Transverse colon (tissue), 4 donors: Measurements from ENCODE around the gene TBL3. TPM values are rescaled to one million over a fixed set of nuclear protein-coding genes. Genes with fewer than 3 reads are reported as not detected.
A peak's percentile ranks its signal among the peaks of the same experiment; 100 is the strongest.
"Not testable (repeated sequence)": the region's sequence is repeated elsewhere in the genome, so short reads cannot be mapped to it uniquely, and the experiment has no call there.

Source experiments
- DNase-seq: peaks from one replicate; pipeline ENCODE4 v3.0.0-alpha.2; 2019
- H3K27ac ChIP-seq, 4 donors: fragments of 200-600 bp; sonication (generic); 2 replicates each; pipeline ENCODE4 v1.5.1; 2016 to 2018; ENCODE audit warnings: inconsistent platforms in 4 of 4
- H3K27me3 ChIP-seq: fragments of 200-600 bp; sonication (generic); 2 replicates; pipeline ENCODE4 v1.5.1; 2017; ENCODE audit warnings: inconsistent platforms
- H3K36me3 ChIP-seq, 4 donors: fragments of 200-600 bp; sonication (generic); 2 replicates each; pipeline ENCODE4 v1.5.1; 2017 to 2019; ENCODE audit warnings: inconsistent platforms in 4 of 4
- H3K4me1 ChIP-seq, 4 donors: fragments of 200-600 bp; sonication (generic); 2 replicates each; pipeline ENCODE4 v1.5.1; 2017 to 2020; ENCODE audit warnings: inconsistent platforms in 4 of 4
- H3K4me3 ChIP-seq, 4 donors: fragments of 200-600 bp; sonication (generic); 1 replicate in 1 of 4; 2 replicates in 3 of 4; pipeline versions ENCODE4 v1.5.1 to v1.6.1; 2017 to 2019; ENCODE audit warnings: inconsistent platforms in 4 of 4
- H3K9me3 ChIP-seq, 2 donors: fragments of 200-600 bp; sonication (generic); 2 replicates each; pipeline ENCODE4 v1.5.1; 2017 to 2019; ENCODE audit warnings: inconsistent platforms in 2 of 2
- CTCF ChIP-seq, 5 experiments: fragments of 200-600 bp in 3 of 5; fragments of 450-650 bp in 2 of 5; sonication (generic) in 3 of 5; IDR thresholded peaks; 1 replicate in 2 of 5; 2 replicates in 3 of 5; pipeline ENCODE4 v1.5.1; 2016 to 2017; ENCODE audit warnings: antibody characterized with exemption in 5 of 5, inconsistent platforms in 3 of 5, mild to moderate bottlenecking in 2 of 5, moderate library complexity in 1 of 5
- EP300 ChIP-seq: sonication (generic); formaldehyde crosslinking; IDR thresholded peaks from one replicate; pipeline ENCODE4 v1.6.1; 2017; ENCODE audit warnings: antibody characterized with exemption, low read depth
- POLR2A ChIP-seq: fragments of 450-650 bp; IDR thresholded peaks from one replicate; pipeline ENCODE4 v1.6.1; 2016; ENCODE audit warnings: antibody characterized with exemption, mild to moderate bottlenecking, moderate library complexity
- POLR2AphosphoS5 ChIP-seq, 3 donors: sonication (generic); formaldehyde crosslinking; IDR thresholded peaks; one replicate each; pipeline ENCODE4 v1.6.1; 2016; ENCODE audit warnings: antibody characterized with exemption in 3 of 3
- WGBS, 2 donors: methylation state at CpG; one replicate each; pipeline ENCODE4 v1.1.5; 2018; ENCODE audit warnings: low coverage in 1 of 2; 5-methylcytosine and 5-hydroxymethylcytosine counted together
- in situ Hi-C, 4 donors: fragments of 200-750 bp; cut with MboI; loops; one replicate each; pipeline versions ENCODE4 v1.15.0 to v1.15.1; 2017; ENCODE audit warnings: low sequenced_read_pairs in 3 of 4, low pct_ligation_motif_present in 1 of 4, low pct_unique_long_range_greater_than_20kb in 1 of 4
- intact Hi-C: fragments of 100-400 bp; cut with DNase I; formaldehyde crosslinking; loops from one replicate; pipeline ENCODE4 v1.15.1; 2023; ENCODE audit warnings: low total_unique reads
- total RNA-seq, 4 donors: library from RNA; depleted of rRNA; stranded (reverse); fragments of >200 nt; gene quantifications; one replicate each; pipeline ENCODE4 v1.1.0, GENCODE V29; 2016

Gene TBL3
- total RNA-seq, 4 donors from 2014 or later, result 23.2 to 31.0 (median 28.2) TPM

GRCh38 chr16:1958715-1959268 is 13.1 kb upstream of the TBL3 start:
- in situ Hi-C loops, result no loop called here
- Histone ChIP-seq H3K27me3 (no peaks in the 10 kb centered on the region), H3K9me3 (no peaks in the 10 kb centered on the region), H3K4me1 (peaks cover 8 to 33% (median 29%) of the 10 kb centered on the region in 4 donors), H3K4me3 (peak overlapping the region in 2 of 4 donors; percentile 87 to 99), H3K27ac (peak overlapping the region; percentile 89 to 97 (median 91)), H3K36me3 (peaks cover 0 to 16% (median 6%) of the 10 kb centered on the region in 4 donors)
- no peak for DNase-seq
- TF ChIP-seq POLR2A, result no peak
- TF ChIP-seq POLR2AphosphoS5 (IDR thresholded peaks at IDR 0.05), result no peak
- intact Hi-C loops, result no loop called here
- WGBS, 2 donors, result 0 to 32% methylated on average over 5 to 14 of the region's 14 CpGs

- H3K4me1 ChIP-seq, result peaks cover 8 to 39% (median 33%) of the 10 kb centered on the region in 4 donors
- peak within 1 kb of the TSS; percentile 89 to 97 (median 91) for H3K27ac ChIP-seq
- TF ChIP-seq POLR2A (peak; percentile 92), CTCF (IDR thresholded peaks at IDR 0.05) (peak; percentile 47 to 75 (median 53)), EP300 (no peak), POLR2AphosphoS5 (IDR thresholded peaks at IDR 0.05) (peak; percentile 94 to 96 (median 95))
- peak; percentile 95 for DNase-seq
- intact Hi-C loops (no loop called here), in situ Hi-C loops (no loop called here)
- H3K36me3 ChIP-seq, result peaks cover 0 to 16% (median 6%) of the 10 kb centered on the region in 4 donors
- peak within 1 kb of the TSS; percentile 69 to 99 (median 86) for H3K4me3 ChIP-seq
- 1% methylated on average over 34 of the region's 79 CpGs; no CpG with 5 or more reads in 1 of the 2 donors for WGBS, 2 donors
- no peaks in the 10 kb centered on the region for H3K27me3 ChIP-seq
- no peaks in the 10 kb centered on the region for H3K9me3 ChIP-seq
Observed at GRCh38 chr16:1959269-1960039, 12.4 kb upstream of the TBL3 start, which contains the start of gene NDUFB10. NDUFB10 (plus strand) TSS chr16:1959538; CDS start chr16:1959625, 87 bp downstream.

GRCh38 chr16:1960665-1961630 is 10.9 kb upstream of the TBL3 start:
- DNase-seq, result no peak
- H3K27me3 ChIP-seq, result no peaks in the 10 kb centered on the region
- no peaks in the 10 kb centered on the region for H3K9me3 ChIP-seq
- H3K36me3 ChIP-seq, result peaks cover 0 to 16% (median 6%) of the 10 kb centered on the region in 4 donors
- peaks cover 8 to 45% (median 38%) of the 10 kb centered on the region in 4 donors for H3K4me1 ChIP-seq
- TF ChIP-seq POLR2A (no peak), POLR2AphosphoS5 (IDR thresholded peaks at IDR 0.05) (peak in 1 of 3 donors; percentile 11), CTCF (IDR thresholded peaks at IDR 0.05) (peak in 1 of 5 experiments; percentile 11)
- intact Hi-C loops (no loop called here), in situ Hi-C loops (no loop called here)
- H3K27ac ChIP-seq, result peak overlapping the region; percentile 89 to 97 (median 91)
- WGBS, 2 donors, result 27 to 43% methylated on average over 3 to 19 of the region's 20 CpGs
- peak overlapping the region in 2 of 4 donors; percentile 87 to 99 for H3K4me3 ChIP-seq

GRCh38 chr16:1961651-1962067 is 10.2 kb upstream of the TBL3 start:
- Histone ChIP-seq H3K9me3 (no peaks in the 10 kb centered on the region), H3K27me3 (no peaks in the 10 kb centered on the region), H3K4me3 (no peak overlapping the region), H3K4me1 (peaks cover 8 to 50% (median 41%) of the 10 kb centered on the region in 4 donors), H3K36me3 (peaks cover 0 to 16% (median 6%) of the 10 kb centered on the region in 4 donors), H3K27ac (peak overlapping the region in 2 of 4 donors; percentile 89 to 91)
- in situ Hi-C loops (no loop called here), intact Hi-C loops (no loop called here)
- WGBS, 2 donors, result 40% methylated on average over 6 of the region's 6 CpGs; no CpG with 5 or more reads in 1 of the 2 donors
- no peak for DNase-seq
- TF ChIP-seq POLR2A (no peak), CTCF (IDR thresholded peaks at IDR 0.05) (no peak), EP300 (no peak), POLR2AphosphoS5 (IDR thresholded peaks at IDR 0.05) (no peak)

GRCh38 chr16:1962161-1963153 is 9.4 kb upstream of the TBL3 start:
- Histone ChIP-seq H3K27ac (peak overlapping the region in 3 of 4 donors; percentile 25 to 99 (median 99)), H3K4me1 (peaks cover 8 to 50% (median 41%) of the 10 kb centered on the region in 4 donors), H3K36me3 (peaks cover 0 to 16% (median 6%) of the 10 kb centered on the region in 4 donors)
- H3K27me3 ChIP-seq, H3K4me3 ChIP-seq, intact Hi-C loops, in situ Hi-C loops, H3K9me3 ChIP-seq, DNase-seq: not testable (repeated sequence)
- 81% methylated on average over 34 of the region's 37 CpGs; no CpG with 5 or more reads in 1 of the 2 donors for WGBS, 2 donors
